Measurements from ENCODE around the gene NDUFA5.
"Not testable (repeated sequence)": the region's sequence is repeated elsewhere in the genome, so short reads cannot be mapped to it uniquely, and the experiment has no call there.

- not testable (repeated sequence) for TF ChIP-seq POLR2A, CTCF (IDR thresholded peaks at IDR 0.05)
These were observed 29.8 kb downstream of the NDUFA5 start for GRCh38 chr7:123527712-123528225.
